GM19467 (cell line): ENCODE results near the gene ZNF322.
A peak's percentile ranks its signal among the peaks of the same experiment; 100 is the strongest.
"Not testable (repeated sequence)": the region's sequence is repeated elsewhere in the genome, so short reads cannot be mapped to it uniquely, and the experiment has no call there.

Experiments used
- ATAC-seq: cut with Tn5 transposase; IDR thresholded peaks from one replicate; pipeline ENCODE4 v1.9.1; 2021; ENCODE audit warnings: mild to moderate bottlenecking, moderate library complexity; ENCODE audit not compliant: unreplicated experiment

Gene ZNF322

GRCh38 chr6:26659042-26659999 is at the start of gene ZNF322:
Gene ZNF322, minus strand, starts transcription at chr6:26659746. Its CDS starts 21,193 bp downstream, at chr6:26638553.
- peak; percentile 99 for ATAC-seq

- not testable (repeated sequence) for ATAC-seq
Measured at GRCh38 chr6:26705780-26706179, 46.2 kb upstream of the ZNF322 start.

- not testable (repeated sequence) for ATAC-seq
Measured at GRCh38 chr6:26705352-26705751, 45.8 kb upstream of the ZNF322 start.

GRCh38 chr6:26701023-26701747 is 41.6 kb upstream of the ZNF322 start:
- ATAC-seq, result not testable (repeated sequence)

GRCh38 chr6:26697496-26697895 is 38.0 kb upstream of the ZNF322 start:
- ATAC-seq, result not testable (repeated sequence)

GRCh38 chr6:26689324-26689947 is 29.9 kb upstream of the ZNF322 start:
- ATAC-seq, result not testable (repeated sequence)

- ATAC-seq, result not testable (repeated sequence)
Measured at GRCh38 chr6:26682435-26683042, 23.0 kb upstream of the ZNF322 start.

- not testable (repeated sequence) for ATAC-seq
Measured at GRCh38 chr6:26673287-26673686, 13.7 kb upstream of the ZNF322 start.

GRCh38 chr6:26670558-26670957 is 11.0 kb upstream of the ZNF322 start:
- not testable (repeated sequence) for ATAC-seq

- ATAC-seq, result not testable (repeated sequence)
Measured at GRCh38 chr6:26670003-26670402, 10.5 kb upstream of the ZNF322 start.

GRCh38 chr6:26660000-26660361 is 435 bp upstream of the ZNF322 start:
- ATAC-seq, result peak; percentile 26

- ATAC-seq, result no peak
Measured at GRCh38 chr6:26657256-26657655, 2.3 kb downstream of the ZNF322 start.

- no peak for ATAC-seq
Measured at GRCh38 chr6:26653007-26653406, 6.5 kb downstream of the ZNF322 start.

- ATAC-seq, result no peak
Measured at GRCh38 chr6:26651133-26651781, 8.3 kb downstream of the ZNF322 start.

- ATAC-seq, result no peak
Measured at GRCh38 chr6:26646074-26646473, 13.5 kb downstream of the ZNF322 start.

GRCh38 chr6:26640806-26641205 is 18.7 kb downstream of the ZNF322 start:
- ATAC-seq, result no peak

GRCh38 chr6:26629359-26629758 is 30.2 kb downstream of the ZNF322 start:
- no peak for ATAC-seq

- ATAC-seq, result no peak
Measured at GRCh38 chr6:26627843-26628242, 31.7 kb downstream of the ZNF322 start.

GRCh38 chr6:26624557-26624956 is 35.0 kb downstream of the ZNF322 start:
- no peak for ATAC-seq

- no peak for ATAC-seq
Measured at GRCh38 chr6:26623339-26623859, 36.1 kb downstream of the ZNF322 start.
